Endothelial cell of umbilical vein (primary cell): Measurements from ENCODE around the gene F8. TPM values are rescaled to one million over a fixed set of nuclear protein-coding genes. Genes with fewer than 3 reads are reported as not detected.

Experiments
- BruUV-seq: library from RNA; stranded (reverse); fragments of 400-500 nt; replicated peaks from 2 replicates; lab custom pipeline; 2021; lab: Mats Ljungman, UMichigan
- CTCF ChIA-PET: fragments of 300-600, 350-600 bp; sonication (Branson Sonifier 250); formaldehyde crosslinking; loops from one replicate; lab custom pipeline; 2021; ENCODE audit warnings: antibody characterized with exemption, inconsistent platforms; lab: Charles Lee
- POLR2A ChIA-PET: fragments of 300-600, 350-600 bp; sonication (Branson Sonifier 250); formaldehyde crosslinking; loops from one replicate; lab custom pipeline; 2021; ENCODE audit warnings: antibody characterized with exemption, inconsistent platforms; lab: Charles Lee
- DNase-seq: peaks from one replicate; pipeline ENCODE4 v3.0.0-alpha.2; 2011; ENCODE audit warnings: low read depth, low spot score
- FAIRE-seq: peaks from 2 replicates; lab custom pipeline; 2011; peaks lifted over from hg19 to GRCh38; lab: Jason Lieb, UNC
- H2AFZ ChIP-seq: 2 replicates; pipeline ENCODE4 v1.6.0; 2012; ENCODE audit warnings: low read depth, low read length, control low read depth, inconsistent platforms
- H3K27ac ChIP-seq: 2 replicates; pipeline ENCODE4 v1.5.1; 2011; ENCODE audit warnings: low read depth, mild to moderate bottlenecking, control low read depth, low read length, moderate library complexity; ENCODE audit not compliant: insufficient read depth
- H3K27me3 ChIP-seq, 2 experiments: 2 replicates each; pipeline versions ENCODE4 v1.6.0 to v1.6.1; 2011; ENCODE audit warnings: low read length in 2 of 2, mixed read lengths in 1 of 2; ENCODE audit not compliant: control insufficient read depth in 2 of 2, insufficient read depth in 2 of 2
- H3K36me3 ChIP-seq, 2 experiments: 2 replicates in 1 of 2; 3 replicates in 1 of 2; pipeline ENCODE4 v1.5.1; 2011; ENCODE audit warnings: low read length in 2 of 2, mild to moderate bottlenecking in 1 of 2, moderate library complexity in 1 of 2; ENCODE audit not compliant: control insufficient read depth in 2 of 2, insufficient read depth in 2 of 2; ENCODE audit errors: extremely low read depth in 1 of 2
- H3K4me1 ChIP-seq: 3 replicates; pipeline ENCODE4 v1.5.1; 2011; ENCODE audit warnings: mild to moderate bottlenecking, low read length; ENCODE audit not compliant: control insufficient read depth, insufficient read depth; ENCODE audit errors: extremely low read depth
- H3K4me2 ChIP-seq: 2 replicates; pipeline ENCODE4 v1.6.1; 2011; ENCODE audit warnings: low read length, control low read depth, mixed read lengths; ENCODE audit not compliant: insufficient read depth
- H3K4me3 ChIP-seq, 3 experiments: fragments of 200-600 bp in 1 of 3; sonication (generic), shearing (Covaris generic) in 1 of 3; replicated peaks in 1 of 3; 2 replicates each; pipeline ENCODE4 v1.5.1; 2011 to 2016; ENCODE audit warnings: control low read depth in 3 of 3, low read length in 3 of 3, mild to moderate bottlenecking in 2 of 3, inconsistent platforms in 1 of 3, low read depth in 1 of 3, moderate library complexity in 1 of 3; ENCODE audit not compliant: insufficient read depth in 1 of 3
- H3K79me2 ChIP-seq: 2 replicates; pipeline ENCODE4 v1.6.0; 2012; ENCODE audit warnings: low read length, inconsistent platforms; ENCODE audit not compliant: control insufficient read depth, insufficient read depth
- H3K9ac ChIP-seq: replicated peaks from 2 replicates; pipeline ENCODE3; 2011; ENCODE audit warnings: low read length, control low read depth; ENCODE audit not compliant: insufficient read depth; ENCODE audit errors: extremely low read depth
- H3K9me1 ChIP-seq: replicated peaks from 3 replicates; pipeline ENCODE4 v1.6.0; 2011; ENCODE audit warnings: mild to moderate bottlenecking, low read length; ENCODE audit not compliant: control insufficient read depth, insufficient read depth; ENCODE audit errors: extremely low read depth
- H3K9me3 ChIP-seq: replicated peaks from 2 replicates; pipeline ENCODE4 v1.5.1; 2012; ENCODE audit warnings: low read length, inconsistent platforms; ENCODE audit not compliant: control insufficient read depth, insufficient read depth
- H4K20me1 ChIP-seq: replicated peaks from 2 replicates; pipeline ENCODE3; 2011; ENCODE audit warnings: mild to moderate bottlenecking, low read length; ENCODE audit not compliant: control insufficient read depth, insufficient read depth; ENCODE audit errors: extremely low read depth
- CTCF ChIP-seq, 2 donors: IDR thresholded peaks; 1 replicate in 1 of 2; 2 replicates in 1 of 2; pipeline ENCODE4 v1.5.1; 2011; ENCODE audit warnings: low read length in 2 of 2, mild to moderate bottlenecking in 2 of 2, moderate library complexity in 2 of 2, control low read depth in 1 of 2, inconsistent platforms in 1 of 2, low read depth in 1 of 2; ENCODE audit not compliant: insufficient read depth in 1 of 2; ENCODE audit errors: extremely low read depth in 1 of 2
- EZH2 ChIP-seq: IDR thresholded peaks from 2 replicates; pipeline ENCODE4 v1.6.1; 2012; ENCODE audit warnings: borderline replicate concordance, low read depth, mild to moderate bottlenecking, moderate library complexity, low read length, inconsistent platforms; ENCODE audit not compliant: severe bottlenecking
- FOS ChIP-seq: IDR thresholded peaks from 2 replicates; pipeline ENCODE4 v1.6.1; 2011; ENCODE audit warnings: mild to moderate bottlenecking, low read length, moderate library complexity, borderline replicate concordance; ENCODE audit not compliant: insufficient read depth
- GATA2 ChIP-seq: IDR thresholded peaks from 2 replicates; pipeline ENCODE4 v1.7.0; 2011; ENCODE audit warnings: low read depth, mild to moderate bottlenecking, moderate library complexity, mixed read lengths, low read length; ENCODE audit not compliant: insufficient read length, insufficient read depth
- JUN ChIP-seq: IDR thresholded peaks from 2 replicates; pipeline ENCODE4 v1.6.1; 2011; ENCODE audit warnings: borderline replicate concordance, low read depth; ENCODE audit not compliant: insufficient read length, insufficient read depth
- MAX ChIP-seq: IDR thresholded peaks from 2 replicates; pipeline ENCODE4 v1.6.1; 2011; ENCODE audit not compliant: insufficient read depth, insufficient read length
- MYC ChIP-seq: IDR thresholded peaks from one replicate; pipeline ENCODE4 v1.6.1; 2011; ENCODE audit warnings: mild to moderate bottlenecking, low read depth, low read length
- POLR2A ChIP-seq: IDR thresholded peaks from 2 replicates; pipeline ENCODE4 v1.6.1; 2012; ENCODE audit warnings: low read depth, mild to moderate bottlenecking, control low read depth, low read length
- POLR2AphosphoS5 ChIP-seq: IDR thresholded peaks from 2 replicates; pipeline ENCODE4 v1.6.1; 2012; ENCODE audit warnings: low read depth, mild to moderate bottlenecking, control low read depth, low read length, moderate library complexity; ENCODE audit not compliant: insufficient read depth
- dilution Hi-C: fragments of 300-500 bp; cut with MboI; formaldehyde crosslinking; loops from one replicate; pipeline ENCODE4 v1.15.0; 2019; ENCODE audit warnings: low sequenced_read_pairs; ENCODE audit not compliant: extremely low pct_ligation_motif_present
- intact Hi-C: fragments of 100-400 bp; cut with micrococcal nuclease; formaldehyde crosslinking; loops from one replicate; pipeline ENCODE4 v1.10.0; 2022
- polyA plus RNA-seq, 4 experiments: library from polyadenylated mRNA; depleted of rRNA in 3 of 4; stranded (reverse) in 3 of 4; unstranded in 1 of 4; fragments of >200 nt; gene quantifications; 2 replicates each; pipeline versions ENCODE4 v1.2.1 to v1.2.3, GENCODE V29; 2011 to 2012; ENCODE audit warnings: missing spikeins in 1 of 4
- total RNA-seq: library from RNA; stranded (reverse); gene quantifications from 2 replicates; pipeline ENCODE4 v1.2.3, GENCODE V29; 2021

Gene F8
- total and polyA plus RNA-seq, 2 donors (not counting 3 experiments of a cell fraction or from before 2014, with no cell fraction given), result 0.62 to 1.1 TPM

- Histone ChIP-seq H2AFZ (no peak overlapping the region), H3K27me3 (no peaks in the 10 kb centered on the region), H3K4me2 (no peak overlapping the region), H3K4me1 (no peaks in the 10 kb centered on the region), H3K9me3 (no peaks in the 10 kb centered on the region), H3K9me1 (no peaks in the 10 kb centered on the region), H3K36me3 (no peaks in the 10 kb centered on the region), H3K27ac (no peak overlapping the region), H3K4me3 (no peak overlapping the region), H3K79me2 (no peaks in the 10 kb centered on the region), H4K20me1 (no peaks in the 10 kb centered on the region), H3K9ac (no peak overlapping the region)
- intact Hi-C loops, result no loop called here
- dilution Hi-C loops, result no loop called here
- ChIA-PET CTCF (interaction anchor here (1.6 kb wide), 2 partner anchors 10 to 13 kb away, joined by 3 to 5 read pairs; partner anchors contain the start of gene MPP1), POLR2A (no interaction called here)
- no peak for TF ChIP-seq GATA2
- no peak for TF ChIP-seq CTCF (IDR thresholded peaks at IDR 0.05; ENCODE audit: extremely low read depth in 1 of 2, insufficient read depth in 1 of 2, low read depth in 1 of 2, low read length in 2 of 2)
- TF ChIP-seq MYC, result no peak
- TF ChIP-seq POLR2AphosphoS5, result no peak
- TF ChIP-seq POLR2A, result no peak
- TF ChIP-seq EZH2, result no peak
- no TSS peak for BruUV-seq
- FAIRE-seq (no peak), DNase-seq (no peak)
These were observed 230.6 kb downstream of the F8 start for GRCh38 chrX:154791939-154792338.

GRCh38 chrX:154791467-154791866, 231.1 kb downstream of the F8 start:
- no TSS peak for BruUV-seq
- H3K36me3 ChIP-seq, result no peaks in the 10 kb centered on the region
- H2AFZ ChIP-seq, result no peak overlapping the region
- H3K4me3 ChIP-seq, result no peak overlapping the region
- TF ChIP-seq POLR2A, result no peak
- no peak for TF ChIP-seq POLR2AphosphoS5
- TF ChIP-seq CTCF (IDR thresholded peaks at IDR 0.05; ENCODE audit: extremely low read depth in 1 of 2, insufficient read depth in 1 of 2, low read depth in 1 of 2, low read length in 2 of 2), result no peak
- TF ChIP-seq JUN, result no peak
- TF ChIP-seq MYC, result no peak
- TF ChIP-seq FOS, result no peak
- no peak for TF ChIP-seq MAX
- TF ChIP-seq EZH2, result no peak
- TF ChIP-seq GATA2, result no peak
- no peaks in the 10 kb centered on the region for H3K27me3 ChIP-seq
- no peaks in the 10 kb centered on the region for H3K9me1 ChIP-seq
- H3K79me2 ChIP-seq, result no peaks in the 10 kb centered on the region
- ChIA-PET CTCF (interaction anchor here (1.6 kb wide), 2 partner anchors 10 to 14 kb away, joined by 3 to 5 read pairs; partner anchors contain the start of gene MPP1), POLR2A (no interaction called here)
- no peak for FAIRE-seq
- DNase-seq, result no peak
- dilution Hi-C loops, result no loop called here
- H3K4me1 ChIP-seq, result no peaks in the 10 kb centered on the region
- H3K9me3 ChIP-seq, result no peaks in the 10 kb centered on the region
- no peaks in the 10 kb centered on the region for H4K20me1 ChIP-seq
- H3K27ac ChIP-seq, result no peak overlapping the region
- no peak overlapping the region for H3K4me2 ChIP-seq
- intact Hi-C loops, result no loop called here
- no peak overlapping the region for H3K9ac ChIP-seq
